Measurements from ENCODE around the gene S100A2.

GRCh38 chr1:153606194-153606593, 40.5 kb upstream of the S100A2 start:
- TF ChIP-seq CTCF (conservative IDR thresholded peaks at IDR 0.05; ENCODE audit: low read depth in 2 of 2), result no peak
- TF ChIP-seq POLR2AphosphoS5 (IDR thresholded peaks at IDR 0.05; ENCODE audit: low read depth), result no peak
- no peak for TF ChIP-seq ZNF114 (CRISPR knock-in tag; IDR thresholded peaks at IDR 0.05)
- TF ChIP-seq EZH2 (IDR thresholded peaks at IDR 0.05; ENCODE audit: low read depth, unreplicated experiment), result no peak
- TF ChIP-seq EZH2phosphoT487 (IDR thresholded peaks at IDR 0.05; ENCODE audit: unreplicated experiment), result no peak
- no peak for TF ChIP-seq CREB1 (CRISPR knock-in tag; IDR thresholded peaks at IDR 0.05; ENCODE audit: low read depth)
- TF ChIP-seq, protein P1, sequence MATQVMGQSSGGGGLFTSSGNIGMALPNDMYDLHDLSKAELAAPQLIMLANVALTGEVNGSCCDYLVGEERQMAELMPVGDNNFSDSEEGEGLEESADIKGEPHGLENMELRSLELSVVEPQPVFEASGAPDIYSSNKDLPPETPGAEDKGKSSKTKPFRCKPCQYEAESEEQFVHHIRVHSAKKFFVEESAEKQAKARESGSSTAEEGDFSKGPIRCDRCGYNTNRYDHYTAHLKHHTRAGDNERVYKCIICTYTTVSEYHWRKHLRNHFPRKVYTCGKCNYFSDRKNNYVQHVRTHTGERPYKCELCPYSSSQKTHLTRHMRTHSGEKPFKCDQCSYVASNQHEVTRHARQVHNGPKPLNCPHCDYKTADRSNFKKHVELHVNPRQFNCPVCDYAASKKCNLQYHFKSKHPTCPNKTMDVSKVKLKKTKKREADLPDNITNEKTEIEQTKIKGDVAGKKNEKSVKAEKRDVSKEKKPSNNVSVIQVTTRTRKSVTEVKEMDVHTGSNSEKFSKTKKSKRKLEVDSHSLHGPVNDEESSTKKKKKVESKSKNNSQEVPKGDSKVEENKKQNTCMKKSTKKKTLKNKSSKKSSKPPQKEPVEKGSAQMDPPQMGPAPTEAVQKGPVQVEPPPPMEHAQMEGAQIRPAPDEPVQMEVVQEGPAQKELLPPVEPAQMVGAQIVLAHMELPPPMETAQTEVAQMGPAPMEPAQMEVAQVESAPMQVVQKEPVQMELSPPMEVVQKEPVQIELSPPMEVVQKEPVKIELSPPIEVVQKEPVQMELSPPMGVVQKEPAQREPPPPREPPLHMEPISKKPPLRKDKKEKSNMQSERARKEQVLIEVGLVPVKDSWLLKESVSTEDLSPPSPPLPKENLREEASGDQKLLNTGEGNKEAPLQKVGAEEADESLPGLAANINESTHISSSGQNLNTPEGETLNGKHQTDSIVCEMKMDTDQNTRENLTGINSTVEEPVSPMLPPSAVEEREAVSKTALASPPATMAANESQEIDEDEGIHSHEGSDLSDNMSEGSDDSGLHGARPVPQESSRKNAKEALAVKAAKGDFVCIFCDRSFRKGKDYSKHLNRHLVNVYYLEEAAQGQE (IDR thresholded peaks at IDR 0.05; ENCODE audit: unreplicated experiment), result no peak

Data from GM23338 (cell line).